HG03439 (cell line): ENCODE results near the gene DRG1.
"Not testable (repeated sequence)": the region's sequence is repeated elsewhere in the genome, so short reads cannot be mapped to it uniquely, and the experiment has no call there.

Experiments used
- ATAC-seq: cut with Tn5 transposase; IDR thresholded peaks from one replicate; pipeline ENCODE4 v1.9.1; 2021; ENCODE audit warnings: mild to moderate bottlenecking, moderate library complexity; ENCODE audit not compliant: unreplicated experiment

DRG1 gene

GRCh38 chr22:31441652-31442051 lies 42.2 kb downstream of the DRG1 start:
- no peak for ATAC-seq

GRCh38 chr22:31442768-31443489 lies 43.5 kb downstream of the DRG1 start:
- no peak for ATAC-seq

- ATAC-seq, result no peak
Measured at GRCh38 chr22:31443516-31443915, 44.1 kb downstream of the DRG1 start.

- ATAC-seq, result no peak
Measured at GRCh38 chr22:31445642-31446041, 46.2 kb downstream of the DRG1 start.

- ATAC-seq, result no peak
Measured at GRCh38 chr22:31446208-31446607, 46.8 kb downstream of the DRG1 start.

GRCh38 chr22:31446767-31447166 lies 47.4 kb downstream of the DRG1 start:
- no peak for ATAC-seq

GRCh38 chr22:31447337-31447736 lies 47.9 kb downstream of the DRG1 start:
- ATAC-seq, result no peak

GRCh38 chr22:31448382-31448781 lies 49.0 kb downstream of the DRG1 start:
- ATAC-seq, result no peak

GRCh38 chr22:31449506-31449905 lies 50.1 kb downstream of the DRG1 start:
- ATAC-seq, result no peak

GRCh38 chr22:31451709-31452571 lies 52.5 kb downstream of the DRG1 start:
- no peak for ATAC-seq

- no peak for ATAC-seq
Measured at GRCh38 chr22:31461699-31462098, 62.3 kb downstream of the DRG1 start.

GRCh38 chr22:31465307-31465706 lies 65.9 kb downstream of the DRG1 start:
- ATAC-seq, result no peak

GRCh38 chr22:31474743-31475142 lies 75.3 kb downstream of the DRG1 start:
- no peak for ATAC-seq

GRCh38 chr22:31475800-31476199 lies 76.4 kb downstream of the DRG1 start:
- ATAC-seq, result no peak

- ATAC-seq, result peak; percentile 69
Measured at GRCh38 chr22:31477329-31477728, 77.9 kb downstream of the DRG1 start.

GRCh38 chr22:31481129-31481528 lies 81.7 kb downstream of the DRG1 start:
- ATAC-seq, result no peak

- ATAC-seq, result not testable (repeated sequence)
Measured at GRCh38 chr22:31482470-31482869, 83.1 kb downstream of the DRG1 start.
